GM21619 (cell line): ENCODE results near the gene PDGFC.
"Not testable (repeated sequence)": the region's sequence is repeated elsewhere in the genome, so short reads cannot be mapped to it uniquely, and the experiment has no call there.

Experiments used
- ATAC-seq: cut with Tn5 transposase; IDR thresholded peaks from one replicate; pipeline ENCODE4 v1.9.1; 2021; ENCODE audit not compliant: unreplicated experiment

PDGFC gene

GRCh38 chr4:156952078-156952759 is 19.4 kb downstream of the PDGFC start:
- no peak for ATAC-seq

GRCh38 chr4:156950948-156951347 is 20.7 kb downstream of the PDGFC start:
- ATAC-seq: no peak

GRCh38 chr4:156950090-156950489 is 21.5 kb downstream of the PDGFC start:
- ATAC-seq: no peak

GRCh38 chr4:156949373-156949814 is 22.2 kb downstream of the PDGFC start:
- ATAC-seq: no peak

- ATAC-seq: no peak
Measured at GRCh38 chr4:156948738-156949137, 22.9 kb downstream of the PDGFC start.

GRCh38 chr4:156948133-156948532 is 23.5 kb downstream of the PDGFC start:
- no peak for ATAC-seq

GRCh38 chr4:156946516-156947424 is 24.8 kb downstream of the PDGFC start:
- no peak for ATAC-seq

- no peak for ATAC-seq
Measured at GRCh38 chr4:156945532-156945931, 26.1 kb downstream of the PDGFC start.

GRCh38 chr4:156942991-156943390 is 28.6 kb downstream of the PDGFC start:
- no peak for ATAC-seq

- ATAC-seq: no peak
Measured at GRCh38 chr4:156941940-156942548, 29.6 kb downstream of the PDGFC start.

- ATAC-seq: no peak
Measured at GRCh38 chr4:156939801-156940200, 31.8 kb downstream of the PDGFC start.

GRCh38 chr4:156939139-156939538 is 32.5 kb downstream of the PDGFC start:
- ATAC-seq: no peak

GRCh38 chr4:156934259-156934635 is 37.4 kb downstream of the PDGFC start:
- no peak for ATAC-seq

- ATAC-seq: no peak
Measured at GRCh38 chr4:156933633-156934258, 37.9 kb downstream of the PDGFC start.

GRCh38 chr4:156932360-156932759 is 39.2 kb downstream of the PDGFC start:
- ATAC-seq: not testable (repeated sequence)

- no peak for ATAC-seq
Measured at GRCh38 chr4:156931267-156931666, 40.3 kb downstream of the PDGFC start.

GRCh38 chr4:156929386-156930105 is 42.1 kb downstream of the PDGFC start:
- ATAC-seq: no peak

GRCh38 chr4:156924774-156925315 is 46.8 kb downstream of the PDGFC start:
- no peak for ATAC-seq

- ATAC-seq: no peak
Measured at GRCh38 chr4:156923525-156923924, 48.1 kb downstream of the PDGFC start.

GRCh38 chr4:156915221-156915620 is 56.4 kb downstream of the PDGFC start:
- ATAC-seq: no peak
